SK-N-DZ (cell line): ENCODE results near the gene IER5. TPM values are rescaled to one million over a fixed set of nuclear protein-coding genes. Genes with fewer than 3 reads are reported as not detected.
"Not testable (repeated sequence)": the region's sequence is repeated elsewhere in the genome, so short reads cannot be mapped to it uniquely, and the experiment has no call there.

Source experiments
- DNase-seq: peaks from one replicate; pipeline ENCODE4 v3.0.0-alpha.2; 2015; ENCODE audit warnings: low spot score
- polyA plus RNA-seq, 2 experiments: library from polyadenylated mRNA; depleted of rRNA; stranded (reverse); fragments of >200 nt; gene quantifications; 2 replicates each; pipeline ENCODE4 v1.2.3, GENCODE V29; 2014

IER5 gene
- 6.8 and 8.7 TPM in 2 replicates for polyA plus RNA-seq (2014; cell fraction: cytosol; rRNA removed)
- polyA plus RNA-seq (2014; cell fraction: nucleus; rRNA removed) = 5.2 and 6.5 TPM in 2 replicates

GRCh38 chr1:181088079-181089016 is at the start of gene IER5:
IER5 (plus strand) TSS chr1:181088700; CDS start chr1:181088903, 203 bp downstream.
- DNase-seq = peak; percentile 94

GRCh38 chr1:181040284-181040865 is 48.1 kb upstream of the IER5 start:
- DNase-seq = no peak

GRCh38 chr1:181043025-181043888 is 45.2 kb upstream of the IER5 start:
- DNase-seq = no peak

GRCh38 chr1:181044449-181044966 is 44.0 kb upstream of the IER5 start:
- no peak for DNase-seq

GRCh38 chr1:181045946-181046345 is 42.6 kb upstream of the IER5 start:
- DNase-seq = not testable (repeated sequence)

GRCh38 chr1:181049378-181049777 is 39.1 kb upstream of the IER5 start:
- no peak for DNase-seq

GRCh38 chr1:181050922-181051321 is 37.6 kb upstream of the IER5 start:
- no peak for DNase-seq

GRCh38 chr1:181056560-181056959 is 31.9 kb upstream of the IER5 start:
- DNase-seq = no peak

- DNase-seq = no peak
Measured at GRCh38 chr1:181057079-181057478, 31.4 kb upstream of the IER5 start.

GRCh38 chr1:181059435-181059834 is 29.1 kb upstream of the IER5 start:
- DNase-seq = no peak

GRCh38 chr1:181060066-181060465 is 28.4 kb upstream of the IER5 start:
- no peak for DNase-seq

- DNase-seq = peak; percentile 67
Measured at GRCh38 chr1:181060947-181061346, 27.6 kb upstream of the IER5 start.

GRCh38 chr1:181061487-181061886 is 27.0 kb upstream of the IER5 start:
- no peak for DNase-seq

GRCh38 chr1:181061891-181062835 is 26.3 kb upstream of the IER5 start:
- DNase-seq = no peak

- DNase-seq = peak; percentile 84
Measured at GRCh38 chr1:181062836-181063428, 25.6 kb upstream of the IER5 start.

GRCh38 chr1:181064011-181064623 is 24.4 kb upstream of the IER5 start:
- no peak for DNase-seq

- no peak for DNase-seq
Measured at GRCh38 chr1:181064702-181065101, 23.8 kb upstream of the IER5 start.

GRCh38 chr1:181073638-181074037 is 14.9 kb upstream of the IER5 start:
- no peak for DNase-seq

- no peak for DNase-seq
Measured at GRCh38 chr1:181075766-181076350, 12.6 kb upstream of the IER5 start.
